ENCODE results near the gene OSBP. TPM values are rescaled to one million over a fixed set of nuclear protein-coding genes. Genes with fewer than 3 reads are reported as not detected.
A peak's percentile ranks its signal among the peaks of the same experiment; 100 is the strongest.
"Not testable (repeated sequence)": the region's sequence is repeated elsewhere in the genome, so short reads cannot be mapped to it uniquely, and the experiment has no call there.

The OSBP gene
- total RNA-seq, 1 donor from 2014 or later, result 39.5 TPM

- Mint-ChIP-seq H3K27me3 (ENCODE audit: unreplicated experiment) (peaks cover 1% of the 10 kb centered on the region), H3K4me3 (ENCODE audit: unreplicated experiment) (no peak overlapping the region), H3K27ac (ENCODE audit: unreplicated experiment) (no peak overlapping the region), H3K36me3 (ENCODE audit: low read depth, unreplicated experiment) (peaks cover 5% of the 10 kb centered on the region), H3K4me1 (ENCODE audit: unreplicated experiment) (peaks cover 3% of the 10 kb centered on the region), H3K9me3 (ENCODE audit: unreplicated experiment) (no peaks in the 10 kb centered on the region)
- DNase-seq (ENCODE audit: low spot score), result no peak
- TF ChIP-seq CTCF (IDR thresholded peaks at IDR 0.05; ENCODE audit: unreplicated experiment), result no peak
Observed at GRCh38 chr11:59630493-59630892, 14.9 kb upstream of the OSBP start.

GRCh38 chr11:59629996-59630395 lies 14.4 kb upstream of the OSBP start:
- Mint-ChIP-seq H3K9me3 (ENCODE audit: unreplicated experiment) (no peaks in the 10 kb centered on the region), H3K36me3 (ENCODE audit: low read depth, unreplicated experiment) (peaks cover under 1% of the 10 kb centered on the region), H3K27me3 (ENCODE audit: unreplicated experiment) (peaks cover 1% of the 10 kb centered on the region), H3K4me1 (ENCODE audit: unreplicated experiment) (peaks cover 3% of the 10 kb centered on the region), H3K4me3 (ENCODE audit: unreplicated experiment) (no peak overlapping the region), H3K27ac (ENCODE audit: unreplicated experiment) (no peak overlapping the region)
- DNase-seq (ENCODE audit: low spot score), result no peak
- TF ChIP-seq CTCF (IDR thresholded peaks at IDR 0.05; ENCODE audit: unreplicated experiment), result no peak

GRCh38 chr11:59626969-59627368 lies 11.4 kb upstream of the OSBP start:
- H3K27me3 Mint-ChIP-seq (ENCODE audit: unreplicated experiment); DNase-seq (ENCODE audit: low spot score); H3K4me1 Mint-ChIP-seq (ENCODE audit: unreplicated experiment); H3K4me3 Mint-ChIP-seq (ENCODE audit: unreplicated experiment); H3K36me3 Mint-ChIP-seq (ENCODE audit: low read depth, unreplicated experiment); H3K9me3 Mint-ChIP-seq (ENCODE audit: unreplicated experiment); H3K27ac Mint-ChIP-seq (ENCODE audit: unreplicated experiment): not testable (repeated sequence)
- peak; percentile 23 for TF ChIP-seq CTCF (IDR thresholded peaks at IDR 0.05; ENCODE audit: unreplicated experiment)

- Mint-ChIP-seq H3K4me1 (ENCODE audit: unreplicated experiment) (peaks cover 5% of the 10 kb centered on the region), H3K9me3 (ENCODE audit: unreplicated experiment) (no peaks in the 10 kb centered on the region), H3K27ac (ENCODE audit: unreplicated experiment) (no peak overlapping the region), H3K27me3 (ENCODE audit: unreplicated experiment) (peaks cover 1% of the 10 kb centered on the region), H3K4me3 (ENCODE audit: unreplicated experiment) (no peak overlapping the region), H3K36me3 (ENCODE audit: low read depth, unreplicated experiment) (no peaks in the 10 kb centered on the region)
- no peak for TF ChIP-seq CTCF (IDR thresholded peaks at IDR 0.05; ENCODE audit: unreplicated experiment)
- DNase-seq (ENCODE audit: low spot score), result no peak
Observed at GRCh38 chr11:59625703-59626102, 10.1 kb upstream of the OSBP start.

GRCh38 chr11:59617876-59618275 lies 2.3 kb upstream of the OSBP start:
- Mint-ChIP-seq H3K9me3 (ENCODE audit: unreplicated experiment) (no peaks in the 10 kb centered on the region), H3K4me3 (ENCODE audit: unreplicated experiment) (no peak overlapping the region), H3K27ac (ENCODE audit: unreplicated experiment) (peak overlapping the region; percentile 21), H3K4me1 (ENCODE audit: unreplicated experiment) (peaks cover 36% of the 10 kb centered on the region), H3K27me3 (ENCODE audit: unreplicated experiment) (peaks cover 10% of the 10 kb centered on the region), H3K36me3 (ENCODE audit: low read depth, unreplicated experiment) (peaks cover 7% of the 10 kb centered on the region)
- no peak for DNase-seq (ENCODE audit: low spot score)
- TF ChIP-seq CTCF (IDR thresholded peaks at IDR 0.05; ENCODE audit: unreplicated experiment), result no peak

All from endothelial cell (in vitro differentiated cells).